ENCODE measurements around the gene XPO1. TPM values are rescaled to one million over a fixed set of nuclear protein-coding genes. Genes with fewer than 3 reads are reported as not detected.
"Not testable (repeated sequence)": the region's sequence is repeated elsewhere in the genome, so short reads cannot be mapped to it uniquely, and the experiment has no call there.

The XPO1 gene
- polyA plus RNA-seq, 3 donors = 19.0 to 36.4 (median 20.9) TPM

DNA sequence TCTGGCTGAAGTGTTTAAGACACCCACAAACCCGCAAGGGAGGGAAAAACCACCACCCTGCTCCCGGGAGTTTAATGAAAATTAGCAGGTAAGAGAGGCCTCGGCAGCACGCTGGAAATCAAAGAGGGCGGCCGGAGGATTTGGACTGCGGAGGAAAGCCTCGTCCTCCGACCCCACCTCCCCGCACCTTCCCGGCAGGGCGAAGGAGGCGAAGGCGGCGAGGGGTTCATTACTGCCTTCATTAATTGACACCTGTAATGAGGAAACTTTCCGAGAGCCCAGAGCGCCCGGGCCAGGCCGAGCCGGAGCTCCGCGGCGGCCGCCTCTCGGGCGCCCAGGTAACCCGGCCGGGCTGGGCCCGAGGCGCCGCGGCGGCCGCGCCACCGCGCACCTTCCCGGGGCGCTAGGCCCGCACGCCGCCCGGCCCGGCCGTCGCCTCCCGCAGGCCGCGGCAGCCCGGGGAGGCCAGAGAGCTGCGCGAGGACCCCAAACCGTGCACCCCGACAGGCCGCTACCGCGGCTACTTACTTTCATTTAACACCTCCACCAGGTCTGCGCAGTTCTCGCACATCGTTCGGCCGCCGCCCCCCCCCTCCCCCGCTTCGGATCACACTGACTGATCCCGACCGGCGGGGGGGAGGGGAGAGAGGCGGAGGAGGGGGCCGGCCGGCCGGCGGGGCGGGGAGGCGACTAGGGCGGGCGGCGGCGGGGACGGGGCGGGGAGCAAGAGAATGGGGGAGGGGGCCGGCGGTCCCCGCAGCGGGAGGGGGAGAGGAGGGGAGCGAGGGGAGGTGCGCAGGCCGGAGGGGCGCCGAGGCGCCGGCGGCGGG is 67.8 kb downstream of the XPO1 start:
- Histone ChIP-seq H3K79me2 (ENCODE audit: insufficient read depth, low read length) (peaks cover 71% of the 10 kb centered on the region), H3K4me3 (replicated peaks in 1 of 3; ENCODE audit: low read depth in 2 of 3, low read length in 3 of 3) (peak overlapping the region; percentile 90 to 95 (median 91)), H3K4me1 (ENCODE audit: control insufficient read depth in 1 of 2, insufficient read depth in 2 of 2, low read length in 2 of 2) (peaks cover 21 to 32% of the 10 kb centered on the region in 2 donors), H4K20me1 (ENCODE audit: insufficient read depth, low read length) (peaks cover 24% of the 10 kb centered on the region), H3K27ac (ENCODE audit: low read depth in 1 of 2, low read length in 2 of 2) (peak overlapping the region; percentile 84 to 96), H3K9me3 (replicated peaks in 1 of 2; ENCODE audit: control insufficient read depth in 1 of 2, insufficient read depth in 1 of 2, low read length in 2 of 2) (no peaks in the 10 kb centered on the region), H3K9ac (ENCODE audit: insufficient read depth, low read length, poor library complexity, severe bottlenecking) (peak overlapping the region; percentile 98), H3K4me2 (replicated peaks; ENCODE audit: extremely low read depth, low read length, poor library complexity, severe bottlenecking) (peak overlapping the region; percentile 79), H3K27me3 (ENCODE audit: control insufficient read depth in 2 of 2, insufficient read depth in 2 of 2, low read length in 2 of 2) (no peaks in the 10 kb centered on the region), H2AFZ (ENCODE audit: insufficient read depth, low read depth, low read length, poor library complexity, severe bottlenecking) (peak overlapping the region; percentile 76), H3K36me3 (replicated peaks in 1 of 2; ENCODE audit: control insufficient read depth in 1 of 2, insufficient read depth in 2 of 2, low read length in 2 of 2) (no peaks in the 10 kb centered on the region)
- WGBS (ENCODE audit: insufficient coverage) = under 1% methylated on average over 51 of the region's 94 CpGs
- H3K27me3 Mint-ChIP-seq (ENCODE audit: low read depth in 3 of 3) = peaks cover 0 to 2% (median 0%) of the 10 kb centered on the region in 3 donors
- peak overlapping the region; percentile 88 to 98 (median 96) for H3K27ac Mint-ChIP-seq
- no peaks in the 10 kb centered on the region for H3K9me3 Mint-ChIP-seq
- no peak for TF ChIP-seq CTCF (IDR thresholded peaks at IDR 0.05)
- H3K36me3 Mint-ChIP-seq = peaks cover 0 to 11% of the 10 kb centered on the region in 2 donors
- intact Hi-C loops (cut with micrococcal nuclease) = loop anchor here (2.0 to 5.0 kb wide), 4 partner anchors 43 to 68 kb away; partner anchors contain the start of gene XPO1 (in 2 of the 2)
- H3K4me3 Mint-ChIP-seq = peak overlapping the region; percentile 94 to 95
- DNase-seq = peak; percentile 44 to 58 (median 57)
- H3K4me1 Mint-ChIP-seq = peaks cover 28% of the 10 kb centered on the region

DNA sequence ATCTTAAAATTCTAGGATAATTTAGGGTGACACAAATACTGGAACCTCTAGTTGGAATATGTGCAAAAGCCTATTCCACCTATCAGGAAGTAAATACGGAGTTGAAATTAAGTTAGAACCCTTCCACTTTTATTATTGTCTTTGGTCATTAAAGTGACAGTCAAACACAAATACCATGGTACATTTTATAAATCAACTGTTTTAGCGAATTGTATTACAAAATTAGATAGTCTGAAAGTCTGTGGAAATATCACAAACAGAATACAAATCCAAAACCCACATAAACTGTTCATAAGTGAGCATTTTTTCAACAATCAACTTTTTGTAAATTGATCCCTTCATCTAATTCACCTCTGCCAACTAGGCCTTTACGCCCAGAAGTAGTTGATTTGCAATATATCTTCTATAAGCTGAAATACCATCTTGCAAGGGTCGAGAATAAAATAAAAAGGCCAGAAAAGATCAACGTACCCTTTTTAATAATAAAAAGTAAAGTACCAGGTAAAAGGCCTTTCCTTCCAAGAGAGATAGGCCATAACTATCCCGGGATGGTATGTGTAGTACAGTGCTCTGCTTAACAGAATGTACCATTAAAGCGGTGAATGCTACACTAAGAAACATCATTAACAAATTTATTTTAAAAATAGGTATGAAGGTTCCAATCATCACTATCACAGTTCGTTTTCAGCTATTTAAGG is 68.6 kb downstream of the XPO1 start:
- Histone ChIP-seq H4K20me1 (ENCODE audit: insufficient read depth, low read length) (peaks cover 32% of the 10 kb centered on the region), H3K4me1 (ENCODE audit: control insufficient read depth in 1 of 2, insufficient read depth in 2 of 2, low read length in 2 of 2) (peaks cover 21 to 32% of the 10 kb centered on the region in 2 donors), H3K9ac (ENCODE audit: insufficient read depth, low read length, poor library complexity, severe bottlenecking) (peak overlapping the region; percentile 98), H3K79me2 (ENCODE audit: insufficient read depth, low read length) (peaks cover 79% of the 10 kb centered on the region), H3K4me2 (replicated peaks; ENCODE audit: extremely low read depth, low read length, poor library complexity, severe bottlenecking) (peak overlapping the region; percentile 79), H3K27me3 (ENCODE audit: control insufficient read depth in 2 of 2, insufficient read depth in 2 of 2, low read length in 2 of 2) (no peaks in the 10 kb centered on the region), H3K36me3 (replicated peaks in 1 of 2; ENCODE audit: control insufficient read depth in 1 of 2, insufficient read depth in 2 of 2, low read length in 2 of 2) (no peaks in the 10 kb centered on the region), H3K9me3 (replicated peaks in 1 of 2; ENCODE audit: control insufficient read depth in 1 of 2, insufficient read depth in 1 of 2, low read length in 2 of 2) (no peaks in the 10 kb centered on the region), H3K27ac (ENCODE audit: low read depth in 1 of 2, low read length in 2 of 2) (peak overlapping the region; percentile 84 to 96), H2AFZ (ENCODE audit: insufficient read depth, low read depth, low read length, poor library complexity, severe bottlenecking) (peak overlapping the region; percentile 76), H3K4me3 (replicated peaks in 1 of 3; ENCODE audit: low read depth in 2 of 3, low read length in 3 of 3) (peak overlapping the region; percentile 84 to 95 (median 91))
- peak overlapping the region; percentile 88 to 98 (median 96) for H3K27ac Mint-ChIP-seq
- no peak for DNase-seq
- peaks cover 0 to 2% (median 0%) of the 10 kb centered on the region in 3 donors for H3K27me3 Mint-ChIP-seq (ENCODE audit: low read depth in 3 of 3)
- intact Hi-C loops (cut with micrococcal nuclease) = loop anchor here (2.0 to 5.0 kb wide), 4 partner anchors 42 to 69 kb away; partner anchors contain the start of gene XPO1 (in 2 of the 2)
- no peaks in the 10 kb centered on the region for H3K9me3 Mint-ChIP-seq
- peaks cover 0 to 11% of the 10 kb centered on the region in 2 donors for H3K36me3 Mint-ChIP-seq
- TF ChIP-seq CTCF (IDR thresholded peaks at IDR 0.05) = no peak
- peak overlapping the region; percentile 94 to 95 for H3K4me3 Mint-ChIP-seq
- no CpG with 5 or more reads among the region's 8 CpGs for WGBS (ENCODE audit: insufficient coverage)
- peaks cover 30% of the 10 kb centered on the region for H3K4me1 Mint-ChIP-seq

GRCh38 chr2:61468231-61468630 is 69.9 kb downstream of the XPO1 start:
- DNase-seq; H3K4me3 Mint-ChIP-seq; H3K36me3 ChIP-seq (replicated peaks in 1 of 2; ENCODE audit: control insufficient read depth in 1 of 2, insufficient read depth in 2 of 2, low read length in 2 of 2); H3K4me2 ChIP-seq (replicated peaks; ENCODE audit: extremely low read depth, low read length, poor library complexity, severe bottlenecking); H3K4me3 ChIP-seq (replicated peaks in 1 of 3; ENCODE audit: low read depth in 2 of 3, low read length in 3 of 3); H3K27me3 ChIP-seq (ENCODE audit: control insufficient read depth in 2 of 2, insufficient read depth in 2 of 2, low read length in 2 of 2); H3K9me3 Mint-ChIP-seq; H3K27me3 Mint-ChIP-seq (ENCODE audit: low read depth in 3 of 3); H3K9ac ChIP-seq (ENCODE audit: insufficient read depth, low read length, poor library complexity, severe bottlenecking); H3K27ac ChIP-seq (ENCODE audit: low read depth in 1 of 2, low read length in 2 of 2); H2AFZ ChIP-seq (ENCODE audit: insufficient read depth, low read depth, low read length, poor library complexity, severe bottlenecking); intact Hi-C loops (cut with micrococcal nuclease); H3K9me3 ChIP-seq (replicated peaks in 1 of 2; ENCODE audit: control insufficient read depth in 1 of 2, insufficient read depth in 1 of 2, low read length in 2 of 2): not testable (repeated sequence)
- Mint-ChIP-seq H3K27ac (peak overlapping the region in 2 of 7 donors; percentile 30 to 41), H3K4me1 (peaks cover 37% of the 10 kb centered on the region), H3K36me3 (peaks cover 0 to 11% of the 10 kb centered on the region in 2 donors)
- Histone ChIP-seq H3K4me1 (ENCODE audit: control insufficient read depth in 1 of 2, insufficient read depth in 2 of 2, low read length in 2 of 2) (peaks cover 21 to 32% of the 10 kb centered on the region in 2 donors), H4K20me1 (ENCODE audit: insufficient read depth, low read length) (peaks cover 45% of the 10 kb centered on the region), H3K79me2 (ENCODE audit: insufficient read depth, low read length) (peaks cover 87% of the 10 kb centered on the region)
- WGBS (ENCODE audit: insufficient coverage) = 95% methylated on average over 6 of the region's 10 CpGs
